ENCODE data around the gene CXCL8.
"Not testable (repeated sequence)": the region's sequence is repeated elsewhere in the genome, so short reads cannot be mapped to it uniquely, and the experiment has no call there.

CXCL8 gene

DNA sequence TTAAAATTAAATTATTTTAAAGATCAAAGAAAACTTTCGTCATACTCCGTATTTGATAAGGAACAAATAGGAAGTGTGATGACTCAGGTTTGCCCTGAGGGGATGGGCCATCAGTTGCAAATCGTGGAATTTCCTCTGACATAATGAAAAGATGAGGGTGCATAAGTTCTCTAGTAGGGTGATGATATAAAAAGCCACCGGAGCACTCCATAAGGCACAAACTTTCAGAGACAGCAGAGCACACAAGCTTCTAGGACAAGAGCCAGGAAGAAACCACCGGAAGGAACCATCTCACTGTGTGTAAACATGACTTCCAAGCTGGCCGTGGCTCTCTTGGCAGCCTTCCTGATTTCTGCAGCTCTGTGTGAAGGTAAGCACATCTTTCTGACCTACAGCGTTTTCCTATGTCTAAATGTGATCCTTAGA is at the start of gene CXCL8:
Gene CXCL8, plus strand, starts transcription at position 217 of the 426 bp plus-strand sequence. Its CDS starts 90 bp downstream, at position 307.
- no peak for DNase-seq (ENCODE audit: low read depth in 3 of 3, low spot score in 1 of 3)

DNA sequence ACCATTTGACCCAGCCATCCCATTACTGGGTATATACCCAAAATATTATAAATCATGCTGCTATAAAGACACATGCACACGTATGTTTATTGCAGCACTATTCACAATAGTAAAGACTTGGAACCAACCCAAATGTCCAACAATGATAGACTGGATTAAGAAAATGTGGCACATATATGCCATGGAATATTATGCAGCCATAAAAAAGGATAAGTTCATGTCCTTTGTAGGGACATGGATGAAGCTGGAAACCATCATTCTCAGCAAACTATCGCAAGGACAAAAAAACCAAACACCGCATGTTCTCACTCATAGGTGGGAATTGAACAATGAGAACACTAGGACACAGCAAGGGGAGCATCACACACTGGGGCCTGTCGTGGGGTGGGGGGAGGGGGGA is 49.2 kb upstream of the CXCL8 start:
- not testable (repeated sequence) for DNase-seq (ENCODE audit: low read depth in 3 of 3, low spot score in 1 of 3)

DNA sequence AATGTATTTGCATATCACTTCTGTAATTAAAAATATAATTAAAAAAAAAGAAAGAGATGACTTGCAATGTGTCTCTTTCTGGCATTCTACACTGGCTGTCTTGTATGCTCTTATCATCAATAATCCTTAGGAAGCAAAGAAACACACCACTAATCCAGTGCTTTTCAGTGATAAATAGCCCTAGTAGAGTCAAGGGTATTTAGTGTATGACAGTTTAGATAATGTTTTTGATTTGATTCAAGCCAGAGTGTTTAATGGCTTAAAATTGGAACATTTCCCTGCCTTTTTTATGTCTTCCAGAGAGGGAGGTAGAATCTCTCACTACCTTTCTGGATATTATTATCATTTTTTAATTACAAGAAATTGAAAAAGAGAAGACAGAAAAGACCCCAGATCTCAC is 48.6 kb upstream of the CXCL8 start:
- no peak for DNase-seq (ENCODE audit: low read depth in 3 of 3, low spot score in 1 of 3)

DNA sequence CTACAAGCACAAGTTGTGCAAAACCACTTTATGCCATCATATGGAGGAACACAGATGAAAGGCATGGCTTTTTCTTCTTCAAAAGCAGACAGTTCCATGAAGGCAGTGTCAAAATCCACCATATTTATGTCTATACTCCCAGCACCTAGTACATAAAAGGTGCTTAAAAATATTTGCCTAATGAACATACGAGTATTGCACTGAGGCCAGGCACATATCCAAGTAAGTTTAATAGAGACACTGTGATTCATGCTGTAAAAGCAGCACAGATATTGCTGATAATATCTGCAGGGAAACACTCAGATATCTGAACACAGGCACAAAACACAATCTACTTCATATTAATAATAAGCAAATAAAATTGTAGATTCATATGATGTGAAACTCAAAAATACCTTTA is 48.1 kb upstream of the CXCL8 start:
- no peak for DNase-seq (ENCODE audit: low read depth in 3 of 3, low spot score in 1 of 3)

DNA sequence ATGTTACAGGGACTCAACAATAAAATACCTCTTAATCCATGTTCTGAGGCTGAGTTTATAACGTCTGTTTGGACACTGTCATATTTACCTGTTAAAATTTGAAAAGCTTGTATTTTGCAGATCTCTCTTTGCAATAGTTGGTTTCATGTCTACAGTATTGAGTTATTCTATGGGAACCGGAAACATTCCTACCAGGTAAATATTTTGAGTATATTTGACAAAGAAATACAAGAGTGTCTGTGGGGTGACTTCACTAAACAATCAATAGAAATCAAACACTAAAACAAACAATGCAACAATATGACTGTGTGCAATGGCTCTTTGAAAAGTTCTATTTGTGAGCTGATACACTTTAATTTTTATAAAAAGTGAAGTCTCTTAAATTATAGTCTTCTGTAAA is 47.7 kb upstream of the CXCL8 start:
- no peak for DNase-seq (ENCODE audit: low read depth in 3 of 3, low spot score in 1 of 3)

DNA sequence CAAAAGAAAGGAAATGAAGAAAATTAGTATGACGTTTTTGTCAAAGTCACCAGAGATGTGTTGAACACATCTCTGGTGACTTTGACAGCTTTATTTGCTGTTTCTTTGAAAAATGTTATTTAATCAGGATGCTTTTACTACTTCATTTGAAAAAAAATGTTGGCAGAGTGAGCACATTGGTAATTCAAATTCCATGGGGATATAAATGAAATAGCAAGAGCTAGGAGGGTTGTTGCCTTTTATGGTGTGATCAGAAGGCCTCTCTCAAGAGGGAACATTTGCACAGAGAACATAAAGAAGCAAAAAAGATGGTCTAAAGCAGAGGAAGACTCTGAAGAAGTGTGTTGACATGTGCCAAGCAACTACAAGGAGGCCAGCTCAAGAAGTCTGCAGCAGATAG is 46.6 kb upstream of the CXCL8 start:
- DNase-seq (ENCODE audit: low read depth in 3 of 3, low spot score in 1 of 3), result no peak

DNA sequence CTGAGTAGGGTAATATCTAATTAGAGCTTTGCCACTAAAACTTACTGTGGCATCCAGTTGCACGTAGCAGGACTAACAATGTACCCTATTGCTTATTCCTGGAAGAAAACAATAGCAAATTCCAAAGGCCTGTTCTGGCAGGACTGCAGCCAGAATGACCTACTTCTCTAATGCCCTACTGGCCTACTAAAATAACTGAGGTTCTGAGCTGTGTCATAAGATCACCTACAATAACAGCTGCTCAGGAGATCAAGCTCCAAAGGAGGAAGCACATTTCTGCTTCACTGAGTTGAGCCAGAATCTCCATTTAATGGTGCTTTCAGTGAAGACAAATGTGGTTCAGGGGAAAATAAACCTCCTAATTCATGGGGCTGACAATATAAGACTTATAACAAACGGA is 42.2 kb upstream of the CXCL8 start:
- DNase-seq (ENCODE audit: low read depth in 3 of 3, low spot score in 1 of 3), result no peak

DNA sequence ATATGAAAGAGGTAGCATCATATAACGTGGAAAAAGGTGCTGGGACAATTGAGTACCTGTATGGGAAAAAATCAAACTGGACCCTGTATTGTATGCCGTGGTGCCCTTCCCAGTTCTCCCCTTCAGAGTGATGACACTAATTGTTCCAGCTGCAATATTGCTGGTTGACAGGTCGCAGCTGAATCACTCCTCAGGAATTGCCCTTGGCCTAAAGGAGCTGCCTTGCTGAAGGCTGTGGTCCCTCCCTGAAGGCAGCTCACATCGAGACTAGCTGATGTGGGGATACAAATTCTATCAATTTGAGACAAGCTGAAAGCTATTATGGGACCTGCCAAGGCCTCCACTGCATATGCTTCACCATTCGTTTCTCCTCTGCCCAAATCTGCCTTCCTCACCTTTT is 39.3 kb upstream of the CXCL8 start:
- DNase-seq (ENCODE audit: low read depth in 3 of 3, low spot score in 1 of 3), result no peak

DNA sequence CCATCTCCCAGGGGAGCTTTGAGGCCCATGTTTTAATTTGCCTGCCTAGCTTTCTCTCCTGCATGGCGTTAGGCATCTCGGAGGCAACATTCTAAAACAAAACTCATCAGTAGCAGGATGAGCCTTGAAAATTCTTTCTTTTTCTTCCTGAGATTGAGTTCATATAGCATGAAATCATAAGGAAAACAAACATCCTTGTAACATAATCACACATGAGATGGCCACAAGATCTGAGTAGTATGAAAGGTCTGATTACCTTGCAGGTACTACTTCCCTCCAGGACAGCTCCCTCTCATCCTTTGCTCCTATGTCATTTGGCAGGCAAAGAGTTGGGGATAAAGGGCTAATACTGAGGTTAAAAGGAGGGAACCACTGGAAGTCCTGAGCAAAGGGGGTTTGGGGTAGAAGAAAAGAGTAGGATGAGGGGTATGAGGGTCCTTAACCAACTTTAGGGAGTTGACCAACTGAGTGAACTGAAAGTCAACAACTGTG is 37.5 kb upstream of the CXCL8 start:
- no peak for DNase-seq (ENCODE audit: low read depth in 3 of 3, low spot score in 1 of 3)

DNA sequence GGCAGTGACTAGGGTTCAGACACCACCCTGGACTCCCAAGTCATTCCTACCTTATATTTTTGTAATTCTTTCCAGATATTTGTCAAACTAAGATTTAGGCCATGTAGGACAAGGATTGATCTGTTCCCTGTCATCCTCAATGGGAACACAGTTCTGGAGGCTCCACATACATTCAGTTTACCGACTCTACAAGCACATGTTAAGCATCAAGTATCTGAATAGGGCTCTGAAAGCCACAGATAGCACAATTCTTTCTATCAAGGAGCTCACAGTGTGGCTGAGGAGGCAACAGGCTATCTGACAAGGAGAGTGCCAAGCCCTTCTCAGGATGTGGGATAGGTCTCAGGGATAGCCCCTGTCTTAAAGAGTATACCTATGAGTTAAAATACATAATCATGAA is 37.0 kb upstream of the CXCL8 start:
- no peak for DNase-seq (ENCODE audit: low read depth in 3 of 3, low spot score in 1 of 3)

DNA sequence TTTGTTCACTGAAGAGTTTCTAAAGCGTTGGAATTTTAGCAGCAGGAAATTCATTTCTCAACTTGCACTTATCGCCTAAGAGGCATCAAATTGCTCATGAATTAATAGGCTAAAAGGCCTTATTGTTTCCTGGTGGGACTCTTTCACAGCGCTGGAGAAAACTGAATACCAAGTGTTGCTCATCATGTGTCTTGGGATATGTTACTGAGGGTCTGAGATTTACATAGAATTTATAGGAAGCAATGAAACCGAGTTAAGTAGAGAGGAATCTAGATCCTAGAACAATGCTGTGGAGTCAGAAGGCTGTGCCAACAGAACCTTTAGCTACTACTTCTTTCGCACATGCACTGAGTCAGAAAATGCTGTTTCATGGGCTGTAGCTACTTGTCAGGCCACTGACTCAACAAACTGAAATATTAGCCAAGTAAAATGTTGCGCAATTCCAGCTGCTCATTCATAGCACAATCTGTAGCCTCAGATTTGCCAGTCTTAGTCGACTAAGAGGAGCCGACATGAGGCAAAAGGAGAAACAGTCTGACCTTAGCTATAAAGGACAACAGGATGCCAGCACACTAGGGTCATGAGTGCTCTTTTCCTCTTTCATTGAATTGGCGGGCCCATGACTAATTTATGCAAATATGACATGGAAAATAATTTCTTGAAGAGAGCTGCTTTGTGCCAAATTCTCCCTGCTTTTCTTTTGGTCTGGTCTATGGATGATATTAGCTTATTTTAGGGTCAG is 35.9 kb upstream of the CXCL8 start:
- no peak for DNase-seq (ENCODE audit: low read depth in 3 of 3, low spot score in 1 of 3)

DNA sequence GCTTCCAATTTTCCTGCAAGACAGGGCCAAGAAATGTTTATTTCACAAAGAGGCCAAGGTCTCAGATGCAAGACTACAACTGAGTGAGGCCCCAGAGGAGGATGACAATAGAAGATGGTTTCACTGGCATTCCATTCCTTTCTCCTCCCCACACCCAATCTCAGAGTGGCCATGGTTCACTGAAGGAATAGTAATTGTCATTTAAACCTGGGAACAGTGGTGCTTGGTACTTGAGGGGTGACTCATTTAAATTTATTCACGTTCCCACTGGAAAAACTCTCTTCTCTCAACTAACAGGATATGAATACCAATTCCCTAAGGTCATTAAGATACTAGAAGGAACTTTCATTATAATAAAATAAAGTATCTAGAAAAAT is 35.3 kb upstream of the CXCL8 start:
- DNase-seq (ENCODE audit: low read depth in 3 of 3, low spot score in 1 of 3), result no peak

DNA sequence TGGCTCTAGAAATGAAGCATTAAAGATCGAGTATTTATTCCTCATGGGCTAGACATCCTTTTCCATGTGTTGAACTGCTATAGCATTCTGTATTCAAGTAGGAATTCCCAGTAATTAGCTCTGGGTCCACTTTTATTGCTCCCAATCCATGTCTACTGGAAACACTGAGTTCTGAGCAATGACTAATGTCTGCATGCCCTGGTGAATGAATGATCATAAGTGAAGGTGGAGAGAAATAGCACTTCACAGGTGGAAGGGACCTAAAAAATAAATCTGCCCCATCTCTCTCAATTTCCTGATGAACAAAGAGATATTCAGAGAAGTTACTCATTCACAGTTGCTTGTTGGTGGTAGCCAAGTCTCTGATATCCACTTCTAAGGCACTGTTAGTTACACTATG is 34.6 kb upstream of the CXCL8 start:
- DNase-seq (ENCODE audit: low read depth in 3 of 3, low spot score in 1 of 3), result no peak

DNA sequence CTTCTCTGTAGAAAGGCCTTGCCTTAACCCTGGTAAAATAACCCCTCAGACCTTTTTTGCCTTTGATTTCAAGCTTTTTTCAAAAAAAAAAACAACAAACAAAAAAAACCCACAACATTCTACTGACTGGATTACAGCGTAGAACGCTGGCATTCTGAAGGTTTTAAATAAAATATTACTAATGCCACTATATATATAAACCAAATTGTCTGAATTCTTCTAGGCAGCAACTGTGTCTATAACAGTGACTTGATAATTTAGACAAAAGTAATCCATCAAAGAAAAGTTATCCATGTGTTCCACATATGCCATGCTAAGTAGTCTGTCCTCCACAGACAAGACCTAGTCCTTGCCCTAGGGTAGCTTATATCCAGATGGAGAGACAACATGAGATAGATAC is 33.6 kb upstream of the CXCL8 start:
- no peak for DNase-seq (ENCODE audit: low read depth in 3 of 3, low spot score in 1 of 3)

DNA sequence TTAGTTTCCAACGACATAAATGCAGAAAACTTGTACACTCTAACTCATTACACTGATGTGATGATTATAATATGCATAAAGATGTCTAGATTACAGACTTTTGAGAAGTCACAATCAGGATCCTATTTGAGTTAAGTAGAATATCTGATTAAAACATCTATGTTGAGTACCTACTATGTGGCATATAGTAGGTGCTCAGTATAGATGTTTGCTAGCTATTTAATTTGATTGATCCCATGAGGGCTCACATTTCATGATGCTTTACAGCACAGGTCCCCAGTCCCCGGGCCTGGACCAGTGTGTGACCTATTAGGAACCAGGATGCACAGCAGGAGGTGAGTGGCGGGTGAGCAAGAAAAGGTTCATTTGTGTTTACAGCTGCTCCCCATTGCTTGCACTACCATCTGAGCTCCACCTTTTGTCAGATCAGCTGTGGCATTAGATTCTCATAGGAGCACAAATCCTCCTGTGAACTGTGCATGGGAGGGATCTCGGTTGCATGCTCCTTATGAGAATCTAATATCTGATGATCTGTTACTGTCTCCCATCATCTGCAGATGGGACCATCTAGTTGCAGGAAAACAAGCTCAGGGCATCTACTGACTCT is 33.0 kb upstream of the CXCL8 start:
- no peak for DNase-seq (ENCODE audit: low read depth in 3 of 3, low spot score in 1 of 3)

DNA sequence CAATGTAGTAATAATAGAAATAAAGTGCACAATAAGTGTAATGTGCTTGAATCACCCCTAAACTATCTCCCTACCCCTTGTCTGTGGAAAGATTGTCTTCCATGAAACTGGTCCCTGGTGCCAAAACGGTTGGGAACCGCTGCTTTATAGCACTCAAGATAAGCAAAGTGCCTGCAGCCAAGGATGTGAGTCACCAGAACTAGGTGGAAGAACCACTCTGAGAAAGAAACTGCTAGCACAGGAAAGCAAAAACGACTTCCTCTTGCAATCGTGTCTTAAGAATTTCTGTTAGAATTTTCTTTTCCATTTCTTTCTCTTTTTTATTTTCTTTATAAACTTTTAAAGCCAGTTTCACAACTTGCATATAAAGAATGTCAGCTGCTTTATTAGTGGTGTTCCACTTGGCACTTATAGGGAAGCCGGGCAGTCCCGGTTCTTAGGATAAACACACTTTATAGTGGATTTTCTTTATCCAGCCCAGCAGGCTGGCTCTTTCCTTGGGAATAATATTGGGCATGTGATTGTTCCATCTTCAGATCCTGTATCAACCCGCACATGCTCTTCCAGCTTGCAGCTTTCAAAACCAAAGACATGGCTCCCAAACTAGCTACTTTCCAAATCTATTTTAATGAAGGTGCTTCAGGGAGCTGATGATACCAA is 32.3 kb upstream of the CXCL8 start:
- no peak for DNase-seq (ENCODE audit: low read depth in 3 of 3, low spot score in 1 of 3)

DNA sequence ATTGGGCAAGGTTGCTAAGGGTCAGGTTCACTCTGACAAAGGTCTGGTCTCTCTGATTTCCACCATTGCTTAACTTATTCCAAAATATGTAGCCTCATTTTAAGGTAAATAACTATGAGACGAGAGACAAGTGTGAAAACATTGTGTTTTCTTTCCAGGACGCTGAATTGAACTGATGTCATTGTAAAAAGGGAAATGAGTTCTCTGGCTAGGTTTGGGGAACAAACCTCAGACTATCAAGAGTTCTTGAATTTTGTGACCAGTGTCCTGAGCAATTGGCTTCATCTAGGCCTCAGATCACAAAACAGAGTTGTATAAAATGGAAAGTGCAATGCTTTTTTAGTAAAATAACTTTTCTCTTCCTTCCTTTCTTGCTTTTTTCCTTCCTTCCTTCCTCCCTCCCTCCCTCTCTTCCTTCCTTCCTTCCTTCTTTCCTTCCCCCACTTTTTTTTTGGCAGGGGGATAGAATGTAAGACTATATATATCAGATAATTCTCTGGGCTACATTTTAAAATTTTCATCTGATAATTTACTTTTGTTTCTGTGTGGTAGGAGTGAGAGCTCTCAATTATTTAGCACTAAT is 30.8 kb upstream of the CXCL8 start:
- no peak for DNase-seq (ENCODE audit: low read depth in 3 of 3, low spot score in 1 of 3)

DNA sequence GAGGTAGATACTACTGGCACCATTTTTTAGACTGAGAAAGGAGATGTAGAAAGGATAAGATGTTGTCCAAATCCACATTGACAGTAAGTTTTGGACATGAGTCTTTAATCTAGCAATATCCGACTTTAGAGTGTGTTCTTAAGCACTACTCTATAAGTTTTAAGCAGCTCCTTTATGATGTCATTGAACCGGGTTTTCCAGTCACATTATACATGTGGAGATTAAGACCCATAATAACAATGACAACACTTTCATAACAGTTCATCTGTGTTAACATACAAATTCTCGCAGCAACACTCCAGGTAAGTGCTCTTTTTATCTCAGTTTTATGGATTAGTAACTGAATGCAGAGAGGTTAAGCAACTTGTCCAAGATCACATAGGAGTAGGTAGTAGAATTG is 30.3 kb upstream of the CXCL8 start:
- no peak for DNase-seq (ENCODE audit: low read depth in 3 of 3, low spot score in 1 of 3)

DNA sequence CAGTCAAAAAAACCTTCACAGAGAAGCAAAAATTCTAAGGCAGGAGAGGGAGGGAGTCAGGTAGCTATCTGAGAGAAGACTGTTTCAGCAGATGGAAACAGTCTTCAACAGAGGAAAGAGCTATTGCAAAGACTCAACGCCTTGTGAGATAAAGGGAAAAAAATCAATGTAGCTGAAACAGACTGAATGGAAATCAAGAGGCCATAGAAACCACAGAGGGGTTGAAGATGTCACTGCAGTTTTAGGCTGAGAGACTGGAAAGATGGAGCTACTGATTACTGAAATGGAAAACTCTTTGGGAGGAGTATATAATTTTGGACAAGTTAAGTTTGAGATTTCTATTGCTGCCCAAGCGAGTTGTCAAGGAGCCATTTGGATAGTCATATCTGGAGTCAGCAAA is 28.4 kb upstream of the CXCL8 start:
- no peak for DNase-seq (ENCODE audit: low read depth in 3 of 3, low spot score in 1 of 3)

DNA sequence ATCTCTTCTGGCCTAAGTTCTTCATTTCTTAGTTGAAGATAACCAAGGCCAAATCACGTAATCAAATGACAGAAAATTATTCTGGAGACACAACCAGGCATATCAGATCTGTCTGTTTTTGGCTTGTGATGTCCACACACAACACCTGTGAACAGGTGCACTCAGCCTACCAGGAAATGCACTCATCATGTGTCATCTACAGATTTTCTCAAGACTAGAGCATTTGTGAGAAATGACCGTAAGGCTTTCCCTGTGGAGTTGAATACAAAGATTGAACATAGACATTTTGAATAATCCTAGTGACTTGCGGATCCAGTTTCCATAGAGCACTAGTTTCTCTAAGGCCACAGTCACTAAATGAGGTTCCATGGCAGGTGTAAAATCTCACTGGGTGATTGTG is 26.7 kb upstream of the CXCL8 start:
- no peak for DNase-seq (ENCODE audit: low read depth in 3 of 3, low spot score in 1 of 3)

DNA sequence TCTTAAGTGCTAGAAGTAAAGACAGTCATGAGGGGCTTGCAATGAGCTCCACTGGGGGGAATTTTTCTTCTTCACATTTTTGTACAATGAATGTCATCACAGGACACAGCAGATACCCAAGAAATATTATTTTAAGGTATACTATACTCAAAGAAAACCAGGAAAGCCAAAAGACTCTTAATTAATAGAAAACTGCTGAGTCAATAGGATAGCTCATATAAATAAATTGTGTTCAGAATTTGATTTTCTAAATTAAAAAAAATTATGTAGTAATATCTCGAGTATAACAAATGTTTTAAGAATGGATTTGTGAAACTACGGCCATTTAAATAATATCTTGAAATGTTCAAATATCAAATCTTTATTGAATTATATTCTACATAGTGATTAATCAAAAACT is 25.7 kb upstream of the CXCL8 start:
- no peak for DNase-seq (ENCODE audit: low read depth in 3 of 3, low spot score in 1 of 3)

DNA sequence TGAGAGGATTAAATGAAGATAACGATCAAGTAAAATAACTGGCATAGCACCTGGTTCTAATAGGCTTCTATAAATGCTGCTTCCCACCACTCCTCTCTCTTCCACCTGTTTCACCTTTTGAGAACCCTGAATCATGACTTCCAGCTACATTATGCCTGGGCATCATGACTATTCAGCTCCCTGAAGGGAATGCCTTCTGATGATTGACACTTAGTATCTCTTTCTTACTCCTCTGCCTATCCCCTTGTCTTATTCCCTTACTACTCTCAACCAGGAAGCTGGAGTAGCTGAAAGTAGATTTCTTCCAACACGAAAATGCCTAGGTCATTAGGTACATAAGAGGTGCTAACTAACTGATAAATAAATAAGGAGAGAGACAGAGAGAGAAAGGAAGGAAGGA is 24.7 kb upstream of the CXCL8 start:
- no peak for DNase-seq (ENCODE audit: low read depth in 3 of 3, low spot score in 1 of 3)

All from stimulated activated CD4-positive, alpha-beta T cell treated with anti-CD3 and anti-CD28 coated beads, TNF-alpha, amount 100 ng/mL, for 1 hour (primary cell).